Peyer's patch (tissue), 4 donors: ENCODE results near the gene PPP1CA. TPM values are rescaled to one million over a fixed set of nuclear protein-coding genes. Genes with fewer than 3 reads are reported as not detected.
A peak's percentile ranks its signal among the peaks of the same experiment; 100 is the strongest.

ENCODE experiments used
- DNase-seq, 3 donors: peaks; one replicate each; pipeline ENCODE4 v3.0.0-alpha.2; 2017 to 2019
- H3K27ac ChIP-seq, 4 donors: fragments of 200-600 bp; sonication (generic); one replicate each; pipeline ENCODE4 v1.5.1; 2016 to 2019
- H3K27me3 ChIP-seq, 2 donors: fragments of 200-600 bp; sonication (generic); one replicate each; pipeline ENCODE4 v1.5.1; 2019
- H3K36me3 ChIP-seq, 3 donors: fragments of 200-600 bp; sonication (generic); one replicate each; pipeline ENCODE4 v1.5.1; 2016 to 2019
- H3K4me1 ChIP-seq, 4 donors: fragments of 200-600 bp; sonication (generic); one replicate each; pipeline ENCODE4 v1.5.1; 2016 to 2019
- H3K4me3 ChIP-seq, 4 donors: fragments of 200-600 bp; sonication (generic); 1 replicate in 3 of 4; 2 replicates in 1 of 4; pipeline ENCODE4 v1.5.1; 2016 to 2019; ENCODE audit warnings: mild to moderate bottlenecking in 1 of 4
- H3K9me3 ChIP-seq, 4 donors: fragments of 200-600 bp; sonication (generic); one replicate each; pipeline ENCODE4 v1.5.1; 2016 to 2019; ENCODE audit warnings: mild to moderate bottlenecking in 1 of 4
- CTCF ChIP-seq, 6 experiments: fragments of 450-650 bp in 4 of 6; fragments of 200-600 bp in 2 of 6; sonication (generic) in 1 of 6; IDR thresholded peaks; one replicate each; pipeline ENCODE4 v1.5.1; 2017 to 2019; ENCODE audit warnings: antibody characterized with exemption in 6 of 6, mild to moderate bottlenecking in 3 of 6, moderate library complexity in 1 of 6
- POLR2A ChIP-seq, 2 donors: fragments of 450-650 bp; IDR thresholded peaks; one replicate each; pipeline ENCODE4 v1.5.1; 2017; ENCODE audit warnings: antibody characterized with exemption in 2 of 2, mild to moderate bottlenecking in 2 of 2, moderate library complexity in 2 of 2
- total RNA-seq, 4 donors: library from RNA; depleted of rRNA; stranded (reverse); fragments of >200 nt; gene quantifications; one replicate each; pipeline ENCODE4 v1.1.0, GENCODE V29; 2016

PPP1CA gene
- total RNA-seq, 4 donors from 2014 or later, result 156 to 213 (median 177) TPM

GRCh38 chr11:67371189-67371910 lies 30.3 kb downstream of the PPP1CA start:
- Histone ChIP-seq H3K27me3 (no peaks in the 10 kb centered on the region), H3K9me3 (no peaks in the 10 kb centered on the region), H3K27ac (peak overlapping the region; percentile 32 to 95 (median 92)), H3K36me3 (no peaks in the 10 kb centered on the region), H3K4me3 (peak overlapping the region; percentile 79 to 95 (median 89)), H3K4me1 (peaks cover 3 to 71% (median 30%) of the 10 kb centered on the region in 4 donors)
- TF ChIP-seq POLR2A (IDR thresholded peaks at IDR 0.05) (no peak), CTCF (IDR thresholded peaks at IDR 0.05) (peak; percentile 37 to 58 (median 48))
- peak in 2 of 3 donors; percentile 62 to 74 for DNase-seq

- Histone ChIP-seq H3K4me1 (peaks cover 3 to 78% (median 30%) of the 10 kb centered on the region in 4 donors), H3K27me3 (no peaks in the 10 kb centered on the region), H3K36me3 (no peaks in the 10 kb centered on the region), H3K4me3 (peak overlapping the region in 1 of 4 donors; percentile 18), H3K9me3 (no peaks in the 10 kb centered on the region), H3K27ac (peak overlapping the region; percentile 40 to 95 (median 92))
- TF ChIP-seq CTCF (IDR thresholded peaks at IDR 0.05), result no peak
- TF ChIP-seq POLR2A (IDR thresholded peaks at IDR 0.05), result no peak
- DNase-seq, result no peak
Measured at GRCh38 chr11:67370351-67371076, 31.1 kb downstream of the PPP1CA start.

GRCh38 chr11:67369801-67370284 lies 31.8 kb downstream of the PPP1CA start:
- peaks cover 3 to 78% (median 32%) of the 10 kb centered on the region in 4 donors for H3K4me1 ChIP-seq
- DNase-seq, result no peak
- peaks cover 0 to 1% (median 0%) of the 10 kb centered on the region in 3 donors for H3K36me3 ChIP-seq
- no peaks in the 10 kb centered on the region for H3K27me3 ChIP-seq
- no peak overlapping the region for H3K4me3 ChIP-seq
- H3K27ac ChIP-seq, result peak overlapping the region; percentile 40 to 95 (median 92)
- H3K9me3 ChIP-seq, result no peaks in the 10 kb centered on the region
- TF ChIP-seq CTCF (IDR thresholded peaks at IDR 0.05) (no peak), POLR2A (IDR thresholded peaks at IDR 0.05) (no peak)

GRCh38 chr11:67369275-67369674 lies 32.4 kb downstream of the PPP1CA start:
- Histone ChIP-seq H3K9me3 (no peaks in the 10 kb centered on the region), H3K27ac (peak overlapping the region in 2 of 4 donors; percentile 90 to 95), H3K4me3 (no peak overlapping the region), H3K4me1 (peaks cover 0 to 75% (median 28%) of the 10 kb centered on the region in 4 donors), H3K27me3 (no peaks in the 10 kb centered on the region), H3K36me3 (peaks cover 0 to 4% (median 0%) of the 10 kb centered on the region in 3 donors)
- no peak for TF ChIP-seq CTCF (IDR thresholded peaks at IDR 0.05)
- no peak for TF ChIP-seq POLR2A (IDR thresholded peaks at IDR 0.05)
- DNase-seq, result no peak

- Histone ChIP-seq H3K4me1 (peaks cover 0 to 68% (median 24%) of the 10 kb centered on the region in 4 donors), H3K27me3 (no peaks in the 10 kb centered on the region), H3K4me3 (no peak overlapping the region), H3K36me3 (peaks cover 0 to 8% (median 0%) of the 10 kb centered on the region in 3 donors), H3K27ac (peak overlapping the region in 2 of 4 donors; percentile 19 to 80), H3K9me3 (no peaks in the 10 kb centered on the region)
- TF ChIP-seq CTCF (IDR thresholded peaks at IDR 0.05) (no peak), POLR2A (IDR thresholded peaks at IDR 0.05) (no peak)
- peak in 1 of 3 donors; percentile 51 for DNase-seq
Measured at GRCh38 chr11:67368621-67369020, 33.0 kb downstream of the PPP1CA start.
